GM18505 (cell line): ENCODE measurements around the gene NFE2L2.
"Not testable (repeated sequence)": the region's sequence is repeated elsewhere in the genome, so short reads cannot be mapped to it uniquely, and the experiment has no call there.

Source experiments
- ATAC-seq: cut with Tn5 transposase; IDR thresholded peaks from one replicate; pipeline ENCODE4 v1.9.1; 2021; ENCODE audit not compliant: unreplicated experiment
- POLR2A ChIP-seq: IDR thresholded peaks from 4 replicates; pipeline ENCODE4 v1.6.1; 2011; ENCODE audit warnings: borderline replicate concordance; ENCODE audit not compliant: insufficient read depth, insufficient read length; ENCODE audit errors: extremely low read depth

Gene NFE2L2

GRCh38 chr2:177268901-177269300 is 4.4 kb upstream of the NFE2L2 start:
- TF ChIP-seq POLR2A, result no peak
- ATAC-seq, result no peak

GRCh38 chr2:177268187-177268871 is 3.8 kb upstream of the NFE2L2 start:
- ATAC-seq, result no peak
- no peak for TF ChIP-seq POLR2A

DNA sequence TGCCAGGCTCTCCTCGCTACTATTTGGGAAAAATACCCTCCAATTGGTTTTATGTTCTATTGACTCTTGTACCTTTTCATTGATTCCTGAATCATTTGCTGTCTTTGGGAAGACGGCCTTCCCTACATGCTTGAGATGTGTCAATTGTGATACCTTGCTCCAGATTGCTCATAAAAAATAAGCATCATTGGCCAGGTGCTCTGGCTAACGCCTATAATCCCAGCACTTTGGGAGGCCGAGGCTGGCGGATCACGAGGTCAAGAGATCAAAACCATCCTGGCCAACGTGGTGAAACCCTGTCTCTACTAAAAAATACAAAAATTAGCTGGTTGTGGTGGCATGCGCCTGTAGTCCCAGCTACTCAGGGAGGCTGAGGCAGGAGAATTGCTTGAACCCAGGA is 2.4 kb upstream of the NFE2L2 start:
- ATAC-seq, result not testable (repeated sequence)

DNA sequence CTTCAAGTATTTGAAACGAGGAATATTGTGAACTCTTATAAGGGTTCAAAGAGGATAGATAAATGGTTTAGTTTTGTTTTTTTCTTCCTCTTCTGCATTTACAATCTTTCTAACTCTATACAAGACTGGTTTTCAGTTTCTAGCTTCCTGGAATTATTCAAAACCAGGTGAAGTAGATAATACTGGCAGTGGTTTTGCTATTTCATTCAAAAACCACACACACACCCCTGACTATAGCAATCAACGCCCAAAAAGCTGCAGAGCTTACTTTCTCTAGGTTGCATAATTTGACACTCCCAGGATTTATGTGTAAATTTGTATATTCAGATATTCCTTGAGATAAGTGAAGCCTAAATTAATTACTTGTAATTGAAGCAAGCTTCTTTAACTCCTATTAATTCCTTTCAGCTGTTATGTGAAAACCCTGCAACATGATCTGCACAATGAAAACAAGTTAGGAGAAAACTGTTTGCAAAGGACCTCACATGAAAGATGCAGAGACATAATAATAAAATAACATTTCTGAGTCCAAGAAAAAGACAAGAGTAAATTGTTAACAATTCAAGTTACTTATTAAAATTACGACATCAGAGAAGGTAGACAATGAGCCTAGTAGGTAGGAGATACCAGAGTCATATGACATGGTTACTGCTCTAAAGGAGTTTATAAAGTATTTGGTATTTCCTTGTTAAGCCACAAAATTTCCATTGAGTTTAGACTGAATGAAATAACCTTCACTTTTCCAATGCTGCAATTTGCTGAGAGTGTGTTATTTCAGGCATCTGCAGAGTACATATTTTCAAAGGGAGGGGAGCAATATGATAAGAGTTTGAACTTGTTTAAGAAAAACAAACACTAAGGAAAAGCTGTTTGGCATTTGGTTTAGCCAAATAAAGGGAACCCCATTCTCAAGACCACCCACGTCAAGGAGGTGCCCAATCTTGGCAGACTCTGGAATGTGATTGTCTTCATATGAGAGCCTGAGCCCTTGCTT is 1.6 kb upstream of the NFE2L2 start:
- no peak for TF ChIP-seq POLR2A
- no peak for ATAC-seq

GRCh38 chr2:177264209-177264692 is 276 bp downstream of the NFE2L2 start:
- no peak for TF ChIP-seq POLR2A
- ATAC-seq, result no peak

DNA sequence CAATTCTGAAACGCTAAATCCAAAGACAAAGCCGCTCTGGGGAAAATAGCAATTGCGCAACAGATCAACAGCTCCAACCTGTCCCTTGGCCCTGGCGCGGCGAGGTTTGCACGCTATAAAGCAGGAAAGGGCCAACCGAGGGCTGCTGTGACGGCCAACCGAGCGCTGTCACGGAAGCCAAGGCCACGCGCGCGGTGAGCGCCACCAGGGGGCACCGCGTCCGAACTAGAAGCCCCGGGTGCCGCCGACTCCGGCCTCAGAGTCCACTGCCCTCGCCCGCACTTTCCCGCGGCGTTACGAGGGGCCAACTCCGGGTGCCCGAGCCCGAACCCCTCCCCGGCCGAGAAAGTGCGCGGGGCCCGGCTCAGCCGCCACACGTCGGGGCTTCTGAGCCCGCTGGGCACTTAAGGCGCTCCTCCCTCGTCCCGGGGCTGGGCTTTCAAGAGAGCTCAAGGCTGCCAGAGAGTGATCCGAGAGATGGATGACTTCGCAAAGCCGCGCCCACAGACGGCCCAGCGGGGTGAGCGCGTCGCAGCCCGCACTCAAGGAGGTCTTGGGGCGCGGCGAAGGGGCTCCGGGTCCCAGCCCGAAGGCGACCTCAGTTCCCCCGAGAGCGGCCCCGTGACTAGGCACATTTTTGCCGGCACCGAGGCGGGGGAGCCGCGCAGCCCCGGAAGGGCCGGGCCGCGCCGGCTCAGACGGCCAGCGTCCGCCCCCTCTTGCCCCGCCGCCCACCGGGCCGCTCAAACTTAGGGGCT is 897 bp downstream of the NFE2L2 start:
- TF ChIP-seq POLR2A, result peak; percentile 45
- peak; percentile 56 for ATAC-seq

- ATAC-seq, result no peak
- TF ChIP-seq POLR2A, result no peak
Measured at GRCh38 chr2:177262958-177263450, 1.5 kb downstream of the NFE2L2 start.

DNA sequence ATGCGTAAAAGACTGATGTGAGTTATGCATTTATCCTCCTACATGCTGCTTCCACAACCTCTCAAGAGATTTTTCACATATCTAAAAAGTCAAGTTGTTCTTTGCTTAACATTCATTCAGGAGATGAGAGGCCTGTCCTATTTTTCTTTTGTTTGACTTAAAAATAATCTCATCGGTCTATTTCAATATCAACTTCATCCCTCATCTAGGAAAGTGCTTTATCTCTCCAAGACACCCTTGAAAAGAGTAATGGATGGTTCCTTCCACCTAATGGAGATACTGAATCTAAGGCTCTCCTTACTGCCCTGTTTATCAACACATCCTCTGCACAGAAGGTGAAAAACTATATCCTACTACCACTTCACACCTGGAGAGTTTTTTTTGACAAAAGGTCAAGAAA is 2.4 kb downstream of the NFE2L2 start:
- no peak for TF ChIP-seq POLR2A
- no peak for ATAC-seq

GRCh38 chr2:177261116-177262060 is 3.1 kb downstream of the NFE2L2 start:
- no peak for TF ChIP-seq POLR2A
- no peak for ATAC-seq

DNA sequence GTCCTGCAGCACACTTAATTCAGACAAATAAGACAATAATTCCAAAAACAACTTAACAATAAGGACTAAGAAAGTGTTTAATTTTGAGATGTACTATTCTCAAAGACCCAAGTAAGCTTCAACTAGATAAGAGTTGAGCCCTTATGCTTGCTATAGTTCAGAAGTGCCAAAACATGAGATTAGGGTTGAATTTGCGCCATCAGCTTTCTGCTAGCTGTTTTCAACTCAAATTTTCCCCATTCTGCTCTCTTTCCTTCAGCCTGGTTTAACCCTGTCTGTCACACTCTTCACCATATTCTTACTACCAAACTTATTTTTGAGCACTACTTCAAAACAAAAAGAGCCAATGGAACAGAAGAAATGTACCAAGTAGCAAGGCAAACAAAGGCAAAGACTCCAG is 4.1 kb downstream of the NFE2L2 start:
- no peak for TF ChIP-seq POLR2A
- no peak for ATAC-seq

DNA sequence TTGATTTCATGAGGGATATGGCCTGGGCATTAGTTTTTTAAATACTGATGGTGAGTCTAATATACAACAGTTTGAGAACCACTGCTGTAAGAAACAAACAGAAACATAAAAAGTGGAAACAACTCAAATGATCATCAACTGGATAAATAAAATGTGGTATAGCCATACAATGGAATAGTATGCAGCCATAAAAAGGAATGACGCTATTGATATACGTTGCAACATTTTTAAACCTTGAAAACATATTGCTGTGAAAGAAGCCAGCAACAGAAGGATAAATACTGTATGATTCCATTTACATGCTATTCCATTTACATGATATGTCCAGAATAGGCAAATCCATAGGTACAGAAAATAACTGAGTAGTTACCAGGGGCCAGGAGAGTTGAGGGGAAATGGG is 6.5 kb downstream of the NFE2L2 start:
- no peak for ATAC-seq
- TF ChIP-seq POLR2A, result no peak

DNA sequence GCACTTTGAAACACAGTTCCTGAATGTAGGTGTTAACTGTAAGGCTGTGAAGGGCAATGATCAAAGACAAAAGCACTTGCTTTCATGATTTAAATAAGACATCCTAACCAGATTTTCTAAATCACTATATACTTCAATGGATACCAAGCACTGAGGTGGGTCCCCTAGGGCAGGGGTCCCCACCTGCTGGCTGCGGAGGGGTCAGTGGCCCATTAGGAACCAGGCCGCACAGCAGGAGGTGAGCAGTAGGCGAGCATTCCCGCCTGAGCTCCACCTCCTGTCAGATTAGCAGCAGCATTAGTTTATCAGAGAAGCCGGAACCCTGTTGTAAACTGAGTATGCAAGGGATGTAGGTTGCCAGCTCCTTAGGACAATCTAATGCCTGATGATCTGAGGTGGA is 7.1 kb downstream of the NFE2L2 start:
- no peak for TF ChIP-seq POLR2A
- ATAC-seq, result no peak
